HL-60/S4 treated with retinoic acid at 250 ng/mL for 4 days and 3 days (cell line): Measurements from ENCODE around the gene GUCD1.
"Not testable (repeated sequence)": the region's sequence is repeated elsewhere in the genome, so short reads cannot be mapped to it uniquely, and the experiment has no call there.

Source experiments
- in situ Hi-C: fragments of 300-500 bp; cut with MboI; formaldehyde crosslinking; loops from 2 replicates; pipeline ENCODE4 v1.7.0; 2022; ENCODE audit warnings: low sequenced_read_pairs

Gene GUCD1

DNA sequence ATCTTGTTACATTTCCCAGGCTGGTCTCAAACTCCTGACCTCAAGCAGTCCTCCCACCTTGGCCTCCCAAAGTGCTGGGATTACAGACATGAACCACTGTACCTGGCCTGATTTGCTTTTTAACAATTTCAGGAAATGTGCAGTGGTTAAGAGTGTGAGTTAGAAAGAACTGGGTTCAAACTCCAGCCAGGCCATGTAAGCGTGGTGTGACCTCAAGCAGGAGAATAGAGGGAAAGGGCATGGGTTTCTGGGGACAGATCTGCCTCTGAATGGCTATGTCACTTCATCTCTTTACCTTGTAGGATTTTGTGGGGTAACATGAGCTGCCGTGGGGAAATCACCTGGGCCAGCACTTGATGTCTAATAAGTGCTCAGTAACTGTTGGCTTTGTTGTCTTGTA, 10.1 kb upstream of the GUCD1 start:
- in situ Hi-C loops = no loop called here

GRCh38 chr22:24564376-24565058, 9.6 kb upstream of the GUCD1 start:
- in situ Hi-C loops = no loop called here

DNA sequence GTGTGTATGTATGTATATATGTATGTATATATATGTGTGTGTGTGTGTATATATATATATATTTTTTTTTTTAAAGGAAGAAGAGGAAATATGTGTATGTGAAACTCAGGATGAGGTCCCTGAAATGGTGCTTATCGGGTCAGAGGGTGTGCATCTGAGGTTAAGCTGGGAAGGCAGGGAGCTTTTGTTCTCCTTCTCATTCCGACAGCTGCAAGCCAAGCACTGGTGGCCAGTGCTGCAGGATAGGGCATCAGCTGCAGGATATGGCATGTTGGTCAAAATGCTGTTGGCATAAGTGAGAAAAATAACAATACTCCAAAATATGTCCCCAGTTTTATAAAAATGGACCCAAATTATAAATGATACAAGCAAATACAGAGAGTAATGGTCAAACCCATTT, 8.3 kb upstream of the GUCD1 start:
- in situ Hi-C loops = no loop called here

DNA sequence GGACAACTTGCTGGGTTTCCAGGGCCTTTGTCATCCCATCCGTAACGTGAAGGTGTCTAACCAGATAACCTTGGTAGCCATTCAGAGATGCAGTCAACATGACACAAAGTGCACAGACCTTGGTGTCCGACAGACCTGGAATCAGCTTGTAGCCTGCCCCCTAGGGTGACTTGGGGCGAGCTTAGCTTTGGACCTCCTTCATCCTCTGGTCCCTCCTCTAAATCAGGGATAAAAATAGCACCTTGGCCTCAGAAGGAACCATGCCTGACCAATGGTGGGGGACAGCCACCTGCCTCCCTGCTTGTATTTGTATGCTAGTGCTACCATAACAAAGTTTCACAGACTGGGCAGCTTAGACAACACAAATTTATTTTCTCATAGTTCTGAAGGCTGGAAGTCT, 4.5 kb upstream of the GUCD1 start:
- in situ Hi-C loops = no loop called here

- in situ Hi-C loops = no loop called here
Observed at GRCh38 chr22:24555165-24556039, 464 bp upstream of the GUCD1 start, which contains the start of gene SNRPD3. SNRPD3 (plus strand) TSS chr22:24555999; CDS start chr22:24557675, 1,676 bp downstream.

DNA sequence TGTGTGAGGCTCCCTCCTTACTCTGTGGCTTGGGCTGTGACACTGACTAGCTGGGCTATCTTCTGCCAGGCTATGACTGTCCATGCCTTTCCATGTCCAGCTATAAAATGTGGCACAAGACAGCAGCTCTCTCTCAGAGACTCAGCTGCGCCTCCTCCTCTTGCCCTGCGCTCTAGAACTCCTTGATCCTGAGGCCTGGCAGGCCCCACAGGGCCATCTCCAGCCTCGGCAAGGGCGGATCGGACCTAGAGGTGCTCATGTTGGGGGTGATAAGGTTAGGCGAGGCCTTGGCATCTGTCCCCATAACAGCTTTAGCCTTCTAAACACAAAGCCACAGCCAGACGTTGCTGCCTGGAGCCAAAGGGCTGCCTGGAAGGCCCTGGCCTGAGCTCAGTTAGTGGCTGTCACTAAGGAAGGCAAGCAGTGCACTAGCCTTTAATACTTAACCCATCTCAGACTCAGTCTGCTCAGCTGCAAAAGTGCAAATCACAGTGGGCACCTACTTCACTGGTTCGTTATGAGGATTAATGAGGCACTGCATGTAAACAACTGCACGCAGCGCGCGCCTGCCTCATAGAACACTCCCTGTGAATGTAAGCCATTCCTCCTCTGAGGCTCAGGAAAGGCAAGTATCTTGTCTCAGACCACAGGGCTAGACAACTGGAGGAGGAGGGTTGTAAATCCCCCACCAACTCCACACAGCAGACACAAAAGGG, 1.2 kb downstream of the GUCD1 start:
- in situ Hi-C loops = no loop called here

DNA sequence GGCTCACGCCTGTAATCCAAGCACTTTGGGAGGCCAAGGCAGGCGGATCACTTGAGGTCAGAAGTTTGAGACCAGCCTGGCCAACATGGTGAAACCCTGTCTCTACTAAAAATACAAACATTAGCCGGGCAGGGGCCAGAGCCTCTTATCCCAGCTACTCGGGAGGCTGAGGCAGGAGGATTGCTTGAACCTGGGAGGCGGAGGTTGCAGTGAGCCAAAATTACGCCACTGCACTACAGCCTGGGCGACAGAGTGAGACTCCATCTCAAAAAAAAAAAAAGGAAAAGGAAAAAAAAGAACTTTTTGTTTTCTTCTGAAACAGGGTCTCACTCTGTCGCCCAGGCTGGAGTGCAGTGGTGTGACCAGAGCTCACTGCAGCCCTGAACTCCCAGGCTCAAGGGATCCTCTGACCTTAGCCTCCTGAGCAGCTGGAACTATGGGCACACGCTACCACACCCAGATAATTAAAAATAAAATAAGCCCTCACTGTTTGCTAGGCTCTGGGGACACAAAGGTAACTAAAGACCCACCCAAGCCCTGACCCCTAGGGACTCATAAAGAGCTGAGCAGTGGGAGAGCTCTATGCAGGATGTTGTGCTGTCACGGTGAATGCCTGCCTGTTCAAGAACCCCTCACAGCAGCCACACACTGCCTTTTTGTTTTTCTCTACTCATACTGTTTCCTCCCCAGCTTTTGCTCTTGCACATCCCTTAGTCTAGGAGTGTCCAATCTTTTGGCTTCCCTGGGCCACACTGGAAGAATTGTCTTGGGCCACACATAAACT, 2.2 kb downstream of the GUCD1 start:
- in situ Hi-C loops = not testable (repeated sequence)

DNA sequence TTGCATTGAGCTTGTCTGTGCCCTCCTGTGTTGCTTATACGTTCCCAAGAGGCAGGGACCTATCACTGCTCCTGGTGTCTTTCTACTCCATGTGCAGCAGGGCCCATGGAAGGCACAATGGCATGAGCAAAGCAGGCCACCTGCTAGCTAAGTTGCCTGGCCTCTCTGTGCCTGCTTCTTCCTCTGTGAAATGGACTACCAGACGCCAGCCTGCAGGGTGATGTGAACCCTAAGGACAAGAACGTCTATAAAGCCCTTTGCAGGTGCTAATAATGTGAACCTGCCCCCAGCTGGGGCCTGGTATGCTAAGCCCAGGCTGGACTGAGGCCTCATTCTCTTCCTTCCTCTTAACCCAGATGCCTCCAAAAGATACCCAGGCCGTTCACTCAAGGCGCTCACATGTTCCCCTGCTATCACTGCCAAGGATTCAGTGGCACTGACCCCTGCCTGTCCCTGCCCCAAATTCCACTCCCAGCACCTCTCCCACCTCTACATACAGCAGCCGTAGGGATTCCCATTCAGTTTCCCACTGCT, 4.0 kb downstream of the GUCD1 start:
- in situ Hi-C loops = no loop called here

DNA sequence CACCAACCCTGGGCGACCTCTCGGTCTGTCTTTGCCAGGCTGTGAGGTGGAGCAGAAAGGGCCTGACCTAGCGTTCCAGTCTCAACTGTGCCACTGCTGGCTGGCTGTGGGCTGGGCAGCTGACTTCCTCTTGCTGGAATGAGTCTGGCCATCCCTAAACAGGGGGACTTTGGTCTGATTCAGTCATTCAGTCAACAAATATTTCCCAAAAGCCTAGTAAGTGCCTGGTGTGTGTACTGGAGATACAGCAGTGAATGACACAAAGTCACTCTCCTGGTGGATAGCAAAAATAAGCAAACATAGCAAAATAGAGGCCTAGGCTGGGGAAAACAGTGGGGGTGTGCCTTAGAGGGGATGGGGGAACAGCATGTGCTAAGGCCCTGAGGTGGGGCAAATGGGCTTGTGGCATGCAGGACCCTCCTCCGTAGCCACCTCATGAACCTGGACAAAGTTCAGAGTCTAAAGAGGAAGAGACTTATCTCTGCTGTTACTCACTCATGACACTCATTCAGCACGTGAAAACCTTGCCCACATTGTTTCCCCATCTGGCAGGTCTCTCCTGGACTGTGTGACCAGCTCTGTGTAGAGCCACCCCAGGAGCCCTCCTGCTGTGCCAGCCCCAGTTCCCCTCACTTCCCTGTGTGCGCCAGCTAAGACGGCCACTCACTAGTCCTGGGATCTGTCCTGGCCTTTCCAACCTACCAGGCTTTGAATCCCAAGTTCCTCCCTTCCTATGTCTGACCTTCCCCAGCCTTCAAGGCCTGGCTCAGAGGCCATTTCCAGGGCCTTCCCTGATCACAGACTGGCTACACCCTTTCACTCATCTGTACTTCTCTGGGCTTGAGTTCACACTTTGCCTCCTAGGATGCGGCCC, 4.7 kb downstream of the GUCD1 start:
- in situ Hi-C loops = no loop called here

- in situ Hi-C loops = loop anchor here (25.0 kb wide), 1 partner anchor 537 kb away; the partner anchor contains the start of genes CABIN1 and GSTT4
Observed at GRCh38 chr22:24548812-24549211, 6.1 kb downstream of the GUCD1 start.

- in situ Hi-C loops = loop anchor here (25.0 kb wide), 1 partner anchor 531 kb away; the partner anchor contains the start of genes CABIN1 and GSTT4
Observed at GRCh38 chr22:24543679-24544243, 11.2 kb downstream of the GUCD1 start.

DNA sequence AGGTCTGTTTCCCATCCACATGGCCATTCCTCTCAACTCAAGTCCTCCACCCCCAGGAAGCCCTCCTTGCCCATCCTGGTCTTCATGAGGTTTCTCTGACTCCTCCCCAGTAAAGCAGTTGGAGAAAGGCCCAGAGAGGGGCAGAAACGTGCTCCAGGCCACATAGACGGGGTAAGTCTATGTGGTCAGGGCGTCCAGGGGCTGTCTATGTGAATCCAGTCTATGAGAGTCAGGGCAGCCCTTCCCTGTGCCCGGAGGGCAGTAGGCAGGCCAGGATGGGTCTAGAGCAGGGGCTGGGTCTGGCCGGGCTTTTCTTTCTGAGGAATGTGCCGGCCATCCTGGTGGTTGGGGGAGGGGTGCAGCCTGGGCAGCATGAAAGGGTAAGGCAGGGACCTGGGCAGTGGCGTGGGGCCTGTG, 11.7 kb downstream of the GUCD1 start:
- in situ Hi-C loops = loop anchor here (25.0 kb wide), 1 partner anchor 531 kb away; the partner anchor contains the start of genes CABIN1 and GSTT4

DNA sequence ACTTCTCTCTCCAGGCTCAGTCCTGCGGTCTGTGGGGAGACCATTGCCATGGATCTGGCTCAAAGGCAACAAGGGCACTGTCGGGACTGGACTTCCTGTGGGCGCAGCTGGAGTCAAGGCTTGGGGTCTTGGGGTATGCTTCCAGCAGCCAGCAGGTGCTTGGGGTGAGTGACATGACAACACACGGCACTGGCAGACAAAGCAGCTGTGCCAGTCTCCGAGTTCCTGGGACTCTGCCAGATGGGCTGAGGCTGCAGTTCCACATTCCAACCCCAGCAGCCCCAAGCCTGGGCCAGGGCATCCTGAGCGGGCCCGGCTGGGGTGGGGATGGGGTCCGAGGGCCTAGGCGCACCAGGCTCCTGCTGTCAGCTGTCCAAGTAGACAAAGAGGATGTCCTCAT, 12.3 kb downstream of the GUCD1 start:
- in situ Hi-C loops = loop anchor here (25.0 kb wide), 1 partner anchor 530 kb away; the partner anchor contains the start of genes CABIN1 and GSTT4

- in situ Hi-C loops = loop anchor here (25.0 kb wide), 1 partner anchor 530 kb away; the partner anchor contains the start of genes CABIN1 and GSTT4
Observed at GRCh38 chr22:24541681-24542515, 13.0 kb downstream of the GUCD1 start.

- in situ Hi-C loops = loop anchor here (25.0 kb wide), 1 partner anchor 528 kb away; the partner anchor contains the start of genes CABIN1 and GSTT4
Observed at GRCh38 chr22:24540470-24540869, 14.5 kb downstream of the GUCD1 start.

- in situ Hi-C loops = loop anchor here (10.0 to 25.0 kb wide), 2 partner anchors 211 to 524 kb away; partner anchors contain the start of genes CABIN1 and GSTT4
Observed at GRCh38 chr22:24536089-24536488, 18.8 kb downstream of the GUCD1 start.

DNA sequence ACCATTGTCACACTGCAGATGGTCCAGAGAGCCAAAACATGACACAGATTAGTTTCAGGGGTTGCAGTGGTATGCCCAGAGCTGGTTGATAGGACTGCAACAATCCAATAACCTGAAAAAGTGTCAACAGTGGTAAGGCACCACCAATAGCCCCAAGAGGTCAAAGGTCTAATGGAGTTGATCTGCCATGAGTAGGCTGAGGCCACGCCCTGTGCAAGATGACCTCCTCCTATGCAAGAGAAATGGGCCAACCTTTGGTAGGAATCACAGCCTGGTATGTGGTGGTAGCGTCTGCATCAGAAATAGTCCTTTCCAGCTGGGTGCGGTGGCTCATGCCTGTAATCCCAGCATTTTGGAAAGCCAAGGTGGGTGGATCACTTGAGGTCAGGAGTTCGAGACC, 19.6 kb downstream of the GUCD1 start:
- in situ Hi-C loops = loop anchor here (10.0 to 25.0 kb wide), 2 partner anchors 211 to 523 kb away; partner anchors contain the start of genes CABIN1 and GSTT4
